Activated CD4-positive, alpha-beta memory T cell treated with anti-CD3 and anti-CD28 coated beads, Interleukin-2, amount 10 ng/mL, durations not matched to agents 7 days and 5 days (primary cell): ENCODE results near the gene KIRREL3. TPM values are rescaled to one million over a fixed set of nuclear protein-coding genes. Genes with fewer than 3 reads are reported as not detected.
A peak's percentile ranks its signal among the peaks of the same experiment; 100 is the strongest.

Source experiments
- CTCF ChIA-PET: fragments of 350-600 bp; sonication (Branson Sonifier 250); formaldehyde crosslinking; loops from one replicate; lab custom pipeline; 2021; ENCODE audit warnings: antibody characterized with exemption, inconsistent platforms; lab: Charles Lee
- POLR2A ChIA-PET: fragments of 350-600 bp; sonication (Branson Sonifier 250); formaldehyde crosslinking; loops from one replicate; lab custom pipeline; 2021; ENCODE audit warnings: antibody characterized with exemption; lab: Charles Lee
- DNase-seq: peaks from one replicate; pipeline ENCODE4 v3.0.0-alpha.2; 2020
- H3K27ac Mint-ChIP-seq: one replicate; pipeline ENCODE4 v1.8.0; 2021; ENCODE audit warnings: mild to moderate bottlenecking, mixed read lengths
- H3K27me3 Mint-ChIP-seq: one replicate; pipeline ENCODE4 v1.8.0; 2021; ENCODE audit warnings: mixed read lengths
- H3K36me3 Mint-ChIP-seq: one replicate; pipeline ENCODE4 v1.8.0; 2021; ENCODE audit warnings: low read depth, mixed read lengths
- H3K4me1 Mint-ChIP-seq: one replicate; pipeline ENCODE4 v1.8.0; 2021; ENCODE audit warnings: mixed read lengths
- H3K4me3 Mint-ChIP-seq: one replicate; pipeline ENCODE4 v1.8.0; 2021; ENCODE audit warnings: mild to moderate bottlenecking, mixed read lengths
- H3K9me3 Mint-ChIP-seq: one replicate; pipeline ENCODE4 v1.8.0; 2021; ENCODE audit warnings: mixed read lengths
- total RNA-seq, 2 experiments: library from RNA; stranded (reverse); gene quantifications; one replicate each; pipeline ENCODE4 v1.2.3, GENCODE V29; 2021

Gene KIRREL3
- total RNA-seq, 2 experiments from 2014 or later = not detected

- H3K4me1 Mint-ChIP-seq = peaks cover 20% of the 10 kb centered on the region
- CTCF ChIA-PET = interaction anchor here (1.3 to 2.9 kb wide), 2 partner anchors 64 to 106 kb away, joined by 5 to 12 read pairs; no protein-coding TSS in a partner anchor
- peak; percentile 77 for DNase-seq
Observed at GRCh38 chr11:126416542-126417090, 584.0 kb downstream of the KIRREL3 start.

GRCh38 chr11:126415669-126416420 lies 584.7 kb downstream of the KIRREL3 start:
- ChIA-PET CTCF (interaction anchor here (1.3 to 2.9 kb wide), 2 partner anchors 65 to 105 kb away, joined by 5 to 12 read pairs; no protein-coding TSS in a partner anchor), POLR2A (interaction anchor here (1.2 kb wide), 1 partner anchor 97 kb away, joined by 3 read pairs; no protein-coding TSS in a partner anchor)
- DNase-seq = no peak
- Mint-ChIP-seq H3K27ac (no peak overlapping the region), H3K4me3 (no peak overlapping the region), H3K4me1 (peaks cover 16% of the 10 kb centered on the region), H3K36me3 (no peaks in the 10 kb centered on the region), H3K9me3 (no peaks in the 10 kb centered on the region), H3K27me3 (peaks cover 4% of the 10 kb centered on the region)

More at GRCh38 chr11:126416542-126417090, 584.0 kb downstream of the KIRREL3 start:
- POLR2A ChIA-PET = interaction anchor here (1.2 kb wide), 1 partner anchor 98 kb away, joined by 3 read pairs; no protein-coding TSS in a partner anchor
- H3K27ac Mint-ChIP-seq = no peak overlapping the region
- no peak overlapping the region for H3K4me3 Mint-ChIP-seq
- no peaks in the 10 kb centered on the region for H3K36me3 Mint-ChIP-seq
- H3K9me3 Mint-ChIP-seq = no peaks in the 10 kb centered on the region
- H3K27me3 Mint-ChIP-seq = peaks cover 4% of the 10 kb centered on the region

GRCh38 chr11:126415128-126415527 lies 585.4 kb downstream of the KIRREL3 start:
- ChIA-PET CTCF (no interaction called here), POLR2A (no interaction called here)
- no peak for DNase-seq
- Mint-ChIP-seq H3K27ac (no peak overlapping the region), H3K4me3 (no peak overlapping the region), H3K27me3 (peaks cover 4% of the 10 kb centered on the region), H3K9me3 (no peaks in the 10 kb centered on the region), H3K4me1 (peaks cover 12% of the 10 kb centered on the region), H3K36me3 (no peaks in the 10 kb centered on the region)

GRCh38 chr11:126414615-126415014 lies 586.0 kb downstream of the KIRREL3 start:
- H3K4me1 Mint-ChIP-seq = peaks cover 7% of the 10 kb centered on the region
- H3K9me3 Mint-ChIP-seq = no peaks in the 10 kb centered on the region
- CTCF ChIA-PET = no interaction called here
- no peak overlapping the region for H3K27ac Mint-ChIP-seq
- no peaks in the 10 kb centered on the region for H3K36me3 Mint-ChIP-seq
- POLR2A ChIA-PET = no interaction called here
- DNase-seq = no peak
- no peak overlapping the region for H3K4me3 Mint-ChIP-seq
- H3K27me3 Mint-ChIP-seq = no peaks in the 10 kb centered on the region

GRCh38 chr11:126413843-126414405 lies 586.6 kb downstream of the KIRREL3 start:
- Mint-ChIP-seq H3K27me3 (no peaks in the 10 kb centered on the region), H3K4me1 (peaks cover 7% of the 10 kb centered on the region), H3K36me3 (no peaks in the 10 kb centered on the region), H3K27ac (no peak overlapping the region), H3K9me3 (no peaks in the 10 kb centered on the region), H3K4me3 (no peak overlapping the region)
- ChIA-PET CTCF (no interaction called here), POLR2A (no interaction called here)
- DNase-seq = no peak

GRCh38 chr11:126413426-126413825 lies 587.1 kb downstream of the KIRREL3 start:
- POLR2A ChIA-PET = no interaction called here
- CTCF ChIA-PET = interaction anchor here (1.7 kb wide), 1 partner anchor 8 kb away, joined by 6 read pairs; no protein-coding TSS in a partner anchor
- DNase-seq = no peak

GRCh38 chr11:126411971-126412381 lies 588.6 kb downstream of the KIRREL3 start:
- POLR2A ChIA-PET = no interaction called here
- CTCF ChIA-PET = interaction anchor here (1.0 to 1.7 kb wide), 2 partner anchors 9 to 69 kb away, joined by 3 to 6 read pairs; no protein-coding TSS in a partner anchor
- DNase-seq = no peak
- Mint-ChIP-seq H3K4me3 (no peak overlapping the region), H3K36me3 (no peaks in the 10 kb centered on the region), H3K27ac (no peak overlapping the region), H3K9me3 (no peaks in the 10 kb centered on the region), H3K27me3 (no peaks in the 10 kb centered on the region), H3K4me1 (peaks cover 7% of the 10 kb centered on the region)

More at GRCh38 chr11:126413426-126413825, 587.1 kb downstream of the KIRREL3 start:
- Mint-ChIP-seq H3K36me3 (no peaks in the 10 kb centered on the region), H3K4me1 (peaks cover 7% of the 10 kb centered on the region), H3K4me3 (no peak overlapping the region), H3K27me3 (no peaks in the 10 kb centered on the region), H3K9me3 (no peaks in the 10 kb centered on the region), H3K27ac (no peak overlapping the region)

- no peaks in the 10 kb centered on the region for H3K27me3 Mint-ChIP-seq
- H3K9me3 Mint-ChIP-seq = no peaks in the 10 kb centered on the region
- ChIA-PET POLR2A (no interaction called here), CTCF (interaction anchor here (1.0 kb wide), 1 partner anchor 70 kb away, joined by 3 read pairs; no protein-coding TSS in a partner anchor)
- no peaks in the 10 kb centered on the region for H3K4me1 Mint-ChIP-seq
- no peak overlapping the region for H3K4me3 Mint-ChIP-seq
- no peaks in the 10 kb centered on the region for H3K36me3 Mint-ChIP-seq
- DNase-seq = no peak
- H3K27ac Mint-ChIP-seq = no peak overlapping the region
Observed at GRCh38 chr11:126410649-126411048, 589.9 kb downstream of the KIRREL3 start.

- Mint-ChIP-seq H3K27me3 (no peaks in the 10 kb centered on the region), H3K4me3 (no peak overlapping the region), H3K36me3 (no peaks in the 10 kb centered on the region), H3K9me3 (no peaks in the 10 kb centered on the region), H3K27ac (no peak overlapping the region), H3K4me1 (no peaks in the 10 kb centered on the region)
- POLR2A ChIA-PET = no interaction called here
- CTCF ChIA-PET = no interaction called here
- no peak for DNase-seq
Observed at GRCh38 chr11:126409620-126409985, 591.0 kb downstream of the KIRREL3 start.

- CTCF ChIA-PET = no interaction called here
- H3K9me3 Mint-ChIP-seq = no peaks in the 10 kb centered on the region
- DNase-seq = no peak
- H3K4me1 Mint-ChIP-seq = no peaks in the 10 kb centered on the region
- POLR2A ChIA-PET = no interaction called here
- no peaks in the 10 kb centered on the region for H3K36me3 Mint-ChIP-seq
- H3K27ac Mint-ChIP-seq = no peak overlapping the region
- H3K4me3 Mint-ChIP-seq = no peak overlapping the region
- H3K27me3 Mint-ChIP-seq = no peaks in the 10 kb centered on the region
Observed at GRCh38 chr11:126408901-126409619, 591.5 kb downstream of the KIRREL3 start.

- Mint-ChIP-seq H3K27ac (no peak overlapping the region), H3K4me3 (no peak overlapping the region), H3K36me3 (no peaks in the 10 kb centered on the region), H3K4me1 (no peaks in the 10 kb centered on the region), H3K27me3 (no peaks in the 10 kb centered on the region), H3K9me3 (no peaks in the 10 kb centered on the region)
- DNase-seq = no peak
- ChIA-PET CTCF (no interaction called here), POLR2A (no interaction called here)
Observed at GRCh38 chr11:126408496-126408895, 592.1 kb downstream of the KIRREL3 start.

GRCh38 chr11:126407682-126408288 lies 592.8 kb downstream of the KIRREL3 start:
- CTCF ChIA-PET = no interaction called here
- H3K4me1 Mint-ChIP-seq = no peaks in the 10 kb centered on the region

More at GRCh38 chr11:126407682-126408288, 592.8 kb downstream of the KIRREL3 start:
- no peak for DNase-seq
- Mint-ChIP-seq H3K27me3 (no peaks in the 10 kb centered on the region), H3K27ac (no peak overlapping the region), H3K36me3 (no peaks in the 10 kb centered on the region), H3K9me3 (no peaks in the 10 kb centered on the region), H3K4me3 (no peak overlapping the region)
- POLR2A ChIA-PET = no interaction called here
